GM08714 (cell line): ENCODE measurements around the gene FOXO3.

Experiments
- H3K4me3 ChIP-seq: fragments of 200-500 bp; sonication (Bioruptor generic); 2 replicates; pipeline ENCODE4 v1.5.1; 2014; ENCODE audit warnings: mild to moderate bottlenecking, low read length, inconsistent platforms
- ZNF274 ChIP-seq: IDR thresholded peaks from 2 replicates; pipeline ENCODE4 v1.6.1; 2012; ENCODE audit warnings: mild to moderate bottlenecking, low read depth, low read length

Gene FOXO3

GRCh38 chr6:108730635-108731515 lies 170.2 kb downstream of the FOXO3 start:
- TF ChIP-seq ZNF274 = no peak
- H3K4me3 ChIP-seq = no peak overlapping the region

- no peak for TF ChIP-seq ZNF274
- no peak overlapping the region for H3K4me3 ChIP-seq
These were observed 171.6 kb downstream of the FOXO3 start for GRCh38 chr6:108732091-108732870.

GRCh38 chr6:108733051-108733450 lies 172.3 kb downstream of the FOXO3 start:
- no peak for TF ChIP-seq ZNF274
- no peak overlapping the region for H3K4me3 ChIP-seq

- TF ChIP-seq ZNF274 = no peak
- no peak overlapping the region for H3K4me3 ChIP-seq
These were observed 173.1 kb downstream of the FOXO3 start for GRCh38 chr6:108733706-108734265.
